Measurements from ENCODE around the gene CECR2. TPM values are rescaled to one million over a fixed set of nuclear protein-coding genes. Genes with fewer than 3 reads are reported as not detected.
A peak's percentile ranks its signal among the peaks of the same experiment; 100 is the strongest.
"Not testable (repeated sequence)": the region's sequence is repeated elsewhere in the genome, so short reads cannot be mapped to it uniquely, and the experiment has no call there.

CECR2 gene
- total RNA-seq, 1 donor from 2014 or later, result 67.8 TPM

DNA sequence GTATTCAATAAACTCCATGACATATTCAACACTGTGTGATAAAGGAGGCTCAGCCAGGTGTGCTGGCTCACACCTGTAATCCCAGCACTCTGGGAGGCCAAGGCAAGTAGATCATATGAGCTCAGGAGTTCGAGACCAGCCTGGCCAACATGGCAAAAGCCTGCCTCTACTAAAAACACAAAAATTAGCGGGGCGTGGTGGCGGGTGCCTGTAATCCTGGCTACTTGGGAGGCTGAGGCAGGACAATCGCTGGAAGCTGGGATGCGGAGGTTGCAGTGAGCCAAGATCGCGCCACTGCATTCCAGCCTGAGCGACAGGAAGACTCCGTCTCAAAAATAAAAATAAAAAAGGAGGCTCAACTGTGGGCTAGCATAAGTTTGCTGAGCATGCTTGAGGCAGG lies 189.9 kb downstream of the CECR2 start:
- Histone ChIP-seq H4K20me1 (ENCODE audit: low read depth) (peaks cover 4% of the 10 kb centered on the region), H2AFZ (replicated peaks) (no peak overlapping the region), H3K36me3 (peaks cover 9% of the 10 kb centered on the region), H3K4me3 (no peak overlapping the region), H3K79me2 (ENCODE audit: low read depth) (no peaks in the 10 kb centered on the region), H3K9me3 (ENCODE audit: low read depth) (no peaks in the 10 kb centered on the region), H3K4me2 (no peak overlapping the region), H3K27ac (no peak overlapping the region), H3K9ac (no peak overlapping the region), H3K4me1 (peaks cover 17% of the 10 kb centered on the region), H3F3A (ENCODE audit: low read depth) (peaks cover 31% of the 10 kb centered on the region), H3K27me3 (no peaks in the 10 kb centered on the region)
- Mint-ChIP-seq H3K9me3 (peaks cover 17% of the 10 kb centered on the region), H3K4me1 (peaks cover 19% of the 10 kb centered on the region), H3K27ac (no peak overlapping the region), H3K27me3 (ENCODE audit: insufficient read depth, low read depth) (peaks cover 6% of the 10 kb centered on the region), H3K36me3 (peaks cover 30% of the 10 kb centered on the region), H3K4me3 (no peak overlapping the region)
- no peak for TF ChIP-seq EZH2phosphoT487 (IDR thresholded peaks at IDR 0.05)
- TF ChIP-seq, protein P1, sequence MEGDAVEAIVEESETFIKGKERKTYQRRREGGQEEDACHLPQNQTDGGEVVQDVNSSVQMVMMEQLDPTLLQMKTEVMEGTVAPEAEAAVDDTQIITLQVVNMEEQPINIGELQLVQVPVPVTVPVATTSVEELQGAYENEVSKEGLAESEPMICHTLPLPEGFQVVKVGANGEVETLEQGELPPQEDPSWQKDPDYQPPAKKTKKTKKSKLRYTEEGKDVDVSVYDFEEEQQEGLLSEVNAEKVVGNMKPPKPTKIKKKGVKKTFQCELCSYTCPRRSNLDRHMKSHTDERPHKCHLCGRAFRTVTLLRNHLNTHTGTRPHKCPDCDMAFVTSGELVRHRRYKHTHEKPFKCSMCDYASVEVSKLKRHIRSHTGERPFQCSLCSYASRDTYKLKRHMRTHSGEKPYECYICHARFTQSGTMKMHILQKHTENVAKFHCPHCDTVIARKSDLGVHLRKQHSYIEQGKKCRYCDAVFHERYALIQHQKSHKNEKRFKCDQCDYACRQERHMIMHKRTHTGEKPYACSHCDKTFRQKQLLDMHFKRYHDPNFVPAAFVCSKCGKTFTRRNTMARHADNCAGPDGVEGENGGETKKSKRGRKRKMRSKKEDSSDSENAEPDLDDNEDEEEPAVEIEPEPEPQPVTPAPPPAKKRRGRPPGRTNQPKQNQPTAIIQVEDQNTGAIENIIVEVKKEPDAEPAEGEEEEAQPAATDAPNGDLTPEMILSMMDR (IDR thresholded peaks at IDR 0.05), result no peak
- TF ChIP-seq EZH2 (IDR thresholded peaks at IDR 0.05), result no peak
- no peak for DNase-seq (ENCODE audit: low spot score)

DNA sequence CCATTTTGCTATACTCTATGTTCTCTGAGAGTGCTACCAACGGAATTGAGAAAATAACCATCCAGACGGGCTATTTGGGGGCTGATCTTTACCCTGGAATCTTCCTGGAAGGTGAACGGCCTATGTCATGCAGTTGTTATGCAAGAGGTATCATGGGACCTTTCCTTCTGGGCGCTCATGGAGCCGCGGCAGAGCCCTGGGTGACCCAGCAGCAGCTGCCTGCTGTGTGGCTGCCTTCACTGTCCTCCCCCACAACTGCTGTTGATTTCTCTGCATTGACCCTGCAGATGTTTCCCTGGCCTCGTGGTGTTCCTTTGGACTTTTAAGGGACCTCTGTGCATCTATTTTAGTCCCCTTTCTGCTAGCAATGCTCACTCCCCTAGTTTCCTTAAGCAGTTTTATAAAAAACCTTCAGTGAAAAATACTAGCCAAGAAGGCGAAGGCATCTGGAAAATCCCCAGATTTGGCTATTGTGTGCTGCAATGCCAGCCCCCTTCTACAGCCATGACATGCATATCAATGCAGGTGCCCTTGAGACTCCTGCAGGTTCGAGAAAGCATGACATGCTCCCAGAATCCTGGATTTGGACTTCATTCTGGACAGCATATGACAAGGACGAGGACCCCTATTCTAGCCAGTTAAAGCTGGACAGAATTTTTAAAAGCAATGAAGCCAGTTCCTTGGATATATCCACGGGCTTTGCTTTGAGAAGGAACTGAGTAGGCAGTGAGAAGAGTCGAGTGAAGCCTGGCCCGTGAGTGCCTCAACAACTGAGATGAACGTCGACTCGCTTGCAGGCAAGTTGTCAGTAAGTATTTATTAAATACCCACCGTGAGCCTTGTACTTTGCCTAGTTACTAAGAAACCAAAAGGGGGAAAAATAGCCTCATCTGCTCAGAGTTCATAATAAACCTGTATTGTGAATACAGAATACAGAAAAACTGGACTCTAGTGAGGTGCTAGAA lies 193.9 kb downstream of the CECR2 start, which contains the start of gene SLC25A18:
TSS of gene SLC25A18 (plus strand) at position 593 of the 965 bp plus-strand sequence. CDS start 16,447 bp downstream, outside the sequence.
- H3K27me3 ChIP-seq, result no peaks in the 10 kb centered on the region
- peak within 1 kb of the TSS; percentile 11 for H3K4me2 ChIP-seq
- H3K36me3 ChIP-seq, result peaks cover 5% of the 10 kb centered on the region
- no peak within 1 kb of the TSS for H2AFZ ChIP-seq (replicated peaks)
- no peak within 1 kb of the TSS for H3K4me3 ChIP-seq
- Mint-ChIP-seq H3K36me3 (peaks cover 20% of the 10 kb centered on the region), H3K4me3 (no peak within 1 kb of the TSS), H3K27ac (peak within 1 kb of the TSS; percentile 72), H3K9me3 (peaks cover 17% of the 10 kb centered on the region), H3K27me3 (ENCODE audit: insufficient read depth, low read depth) (peaks cover 8% of the 10 kb centered on the region), H3K4me1 (peaks cover 19% of the 10 kb centered on the region)
- H3K9me3 ChIP-seq (ENCODE audit: low read depth), result no peaks in the 10 kb centered on the region
- no peak within 1 kb of the TSS for H3K9ac ChIP-seq
- no peaks in the 10 kb centered on the region for H3K79me2 ChIP-seq (ENCODE audit: low read depth)
- peaks cover 26% of the 10 kb centered on the region for H3F3A ChIP-seq (ENCODE audit: low read depth)
- H3K4me1 ChIP-seq, result peaks cover 17% of the 10 kb centered on the region
- H4K20me1 ChIP-seq (ENCODE audit: low read depth), result no peaks in the 10 kb centered on the region
- peak; percentile 43 for DNase-seq (ENCODE audit: low spot score)
- peak within 1 kb of the TSS; percentile 42 for H3K27ac ChIP-seq
- TF ChIP-seq, protein P1 (IDR thresholded peaks at IDR 0.05), result peak; percentile 29
- no peak for TF ChIP-seq EZH2 (IDR thresholded peaks at IDR 0.05)
- no peak for TF ChIP-seq EZH2phosphoT487 (IDR thresholded peaks at IDR 0.05)

DNA sequence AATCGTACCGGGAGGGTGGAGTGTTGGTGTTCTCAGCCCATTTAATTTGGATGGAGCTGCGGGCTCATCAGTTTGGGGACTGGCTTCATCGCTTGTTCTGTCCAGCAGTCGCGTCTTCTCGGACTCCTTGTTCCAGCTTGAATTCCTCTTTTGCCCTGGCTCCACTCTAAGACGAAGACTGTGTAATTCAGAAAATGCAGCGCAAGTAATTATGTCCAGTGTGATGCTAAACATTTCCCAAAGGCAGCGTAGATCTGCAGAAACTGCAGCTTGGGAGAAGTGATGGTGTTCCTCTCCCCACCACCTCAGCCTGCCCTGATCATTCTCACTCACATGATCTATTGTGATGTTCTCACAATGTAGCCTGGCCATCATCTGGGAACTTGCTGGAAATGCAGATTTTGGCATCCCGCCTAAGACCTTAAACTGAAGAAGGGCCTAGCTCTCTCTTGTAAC lies 194.7 kb downstream of the CECR2 start:
- peaks cover 17% of the 10 kb centered on the region for H3K4me1 ChIP-seq
- Mint-ChIP-seq H3K4me3 (no peak overlapping the region), H3K27me3 (ENCODE audit: insufficient read depth, low read depth) (peaks cover 5% of the 10 kb centered on the region), H3K9me3 (peaks cover 16% of the 10 kb centered on the region), H3K27ac (no peak overlapping the region), H3K4me1 (peaks cover 19% of the 10 kb centered on the region), H3K36me3 (peaks cover 15% of the 10 kb centered on the region)
- no peak overlapping the region for H3K9ac ChIP-seq
- TF ChIP-seq EZH2 (IDR thresholded peaks at IDR 0.05) (no peak), EZH2phosphoT487 (IDR thresholded peaks at IDR 0.05) (no peak)
- TF ChIP-seq, protein P1 (IDR thresholded peaks at IDR 0.05), result no peak
- no peaks in the 10 kb centered on the region for H3K27me3 ChIP-seq
- H2AFZ ChIP-seq (replicated peaks), result no peak overlapping the region
- no peaks in the 10 kb centered on the region for H4K20me1 ChIP-seq (ENCODE audit: low read depth)
- H3K79me2 ChIP-seq (ENCODE audit: low read depth), result no peaks in the 10 kb centered on the region
- H3K27ac ChIP-seq, result peak overlapping the region; percentile 16
- H3K4me3 ChIP-seq, result no peak overlapping the region
- no peaks in the 10 kb centered on the region for H3K9me3 ChIP-seq (ENCODE audit: low read depth)
- DNase-seq (ENCODE audit: low spot score), result no peak
- peaks cover 1% of the 10 kb centered on the region for H3K36me3 ChIP-seq
- peaks cover 25% of the 10 kb centered on the region for H3F3A ChIP-seq (ENCODE audit: low read depth)
- no peak overlapping the region for H3K4me2 ChIP-seq

- H3K4me2 ChIP-seq; H3K79me2 ChIP-seq (ENCODE audit: low read depth); H3K9ac ChIP-seq; DNase-seq (ENCODE audit: low spot score); H2AFZ ChIP-seq (replicated peaks); H3K4me3 ChIP-seq; H3K36me3 Mint-ChIP-seq; H3K9me3 Mint-ChIP-seq; H3K27me3 ChIP-seq; H3K9me3 ChIP-seq (ENCODE audit: low read depth); H3K27ac Mint-ChIP-seq; H3K36me3 ChIP-seq; H4K20me1 ChIP-seq (ENCODE audit: low read depth); H3K27ac ChIP-seq: not testable (repeated sequence)
- Mint-ChIP-seq H3K27me3 (ENCODE audit: insufficient read depth, low read depth) (peaks cover 14% of the 10 kb centered on the region), H3K4me3 (peak overlapping the region; percentile 19), H3K4me1 (peaks cover 40% of the 10 kb centered on the region)
- peaks cover 33% of the 10 kb centered on the region for H3K4me1 ChIP-seq
- H3F3A ChIP-seq (ENCODE audit: low read depth), result peaks cover 35% of the 10 kb centered on the region
Measured at GRCh38 chr22:17566016-17566687, 196.9 kb downstream of the CECR2 start.

All from neural progenitor cell (in vitro differentiated cells).